Endodermal cell (in vitro differentiated cells): ENCODE data around the gene KCNH4. TPM values are rescaled to one million over a fixed set of nuclear protein-coding genes. Genes with fewer than 3 reads are reported as not detected.

Experiments used
- DNase-seq: peaks from one replicate; pipeline ENCODE4 v3.0.0-alpha.2; 2017
- H3K27ac ChIP-seq: 2 replicates; pipeline ENCODE4 v1.5.1; 2013; ENCODE audit warnings: mild to moderate bottlenecking, low read depth, low read length, moderate library complexity
- H3K27me3 ChIP-seq: 2 replicates; pipeline ENCODE4 v1.6.1; 2013; ENCODE audit warnings: mild to moderate bottlenecking, low read length, moderate library complexity; ENCODE audit not compliant: insufficient read depth, control insufficient read depth, poor library complexity, severe bottlenecking
- H3K36me3 ChIP-seq: 2 replicates; pipeline ENCODE4 v1.7.0; 2013; ENCODE audit warnings: mild to moderate bottlenecking, low read length, moderate library complexity; ENCODE audit not compliant: control insufficient read depth, insufficient read depth
- H3K4me1 ChIP-seq: one replicate; pipeline ENCODE4 v1.7.0; 2013; ENCODE audit warnings: low read length; ENCODE audit not compliant: control insufficient read depth, insufficient read depth
- H3K4me3 ChIP-seq: 2 replicates; pipeline ENCODE4 v1.5.1; 2013; ENCODE audit warnings: mild to moderate bottlenecking, low read length, moderate library complexity
- H3K9ac ChIP-seq: 2 replicates; pipeline ENCODE4 v1.6.1; 2013; ENCODE audit warnings: mild to moderate bottlenecking, low read length, moderate library complexity; ENCODE audit not compliant: poor library complexity, severe bottlenecking; ENCODE audit errors: extremely low read depth
- H3K9me3 ChIP-seq: 2 replicates; pipeline ENCODE4 v1.6.1; 2013; ENCODE audit warnings: mild to moderate bottlenecking, low read length, moderate library complexity; ENCODE audit not compliant: control insufficient read depth
- H3K27ac Mint-ChIP-seq: 2 replicates; pipeline ENCODE4 v1.8.0; 2020; ENCODE audit warnings: mixed read lengths
- H3K27me3 Mint-ChIP-seq: 2 replicates; pipeline ENCODE4 v1.8.0; 2021; ENCODE audit warnings: mild to moderate bottlenecking, mixed read lengths; ENCODE audit not compliant: insufficient read depth
- H3K36me3 Mint-ChIP-seq: 2 replicates; pipeline ENCODE4 v1.8.0; 2020; ENCODE audit warnings: low read depth, mixed read lengths
- H3K4me1 Mint-ChIP-seq: 2 replicates; pipeline ENCODE4 v1.8.0; 2020; ENCODE audit warnings: mixed read lengths
- H3K4me3 Mint-ChIP-seq: 2 replicates; pipeline ENCODE4 v1.8.0; 2020; ENCODE audit warnings: mild to moderate bottlenecking, moderate library complexity, mixed read lengths
- H3K9me3 Mint-ChIP-seq: 2 replicates; pipeline ENCODE4 v1.8.0; 2020; ENCODE audit warnings: mild to moderate bottlenecking, mixed read lengths
- WGBS, 2 experiments: methylation state at CpG; one replicate each; pipeline versions ENCODE4 v1.1.5 to v1.1.7; 2013; ENCODE audit warnings: missing lambda C conversion rate in 2 of 2, mixed read lengths in 1 of 2; ENCODE audit not compliant: insufficient coverage in 1 of 2, insufficient read length in 1 of 2; 5-methylcytosine and 5-hydroxymethylcytosine counted together
- total RNA-seq, 2 donors: library from RNA; stranded (reverse); fragmentation: NEBNext Ultra II Directional in 1 of 2; extraction: Animal tissue kit (Norgen Biotek cat#: 25700) in 1 of 2; gene quantifications; 2 replicates in 1 of 2; 3 replicates in 1 of 2; pipeline ENCODE4 v1.2.1, GENCODE V29; 2021
- TF ChIP-seq, protein P1 (sequence below): fragments of 200-600 bp; sonication (generic); conservative IDR thresholded peaks from 2 replicates; pipeline ENCODE4 v1.5.0; 2021; ENCODE audit warnings: antibody characterized with exemption, mild to moderate bottlenecking

The KCNH4 gene
- total RNA-seq, 2 donors from 2014 or later, result not detected

DNA sequence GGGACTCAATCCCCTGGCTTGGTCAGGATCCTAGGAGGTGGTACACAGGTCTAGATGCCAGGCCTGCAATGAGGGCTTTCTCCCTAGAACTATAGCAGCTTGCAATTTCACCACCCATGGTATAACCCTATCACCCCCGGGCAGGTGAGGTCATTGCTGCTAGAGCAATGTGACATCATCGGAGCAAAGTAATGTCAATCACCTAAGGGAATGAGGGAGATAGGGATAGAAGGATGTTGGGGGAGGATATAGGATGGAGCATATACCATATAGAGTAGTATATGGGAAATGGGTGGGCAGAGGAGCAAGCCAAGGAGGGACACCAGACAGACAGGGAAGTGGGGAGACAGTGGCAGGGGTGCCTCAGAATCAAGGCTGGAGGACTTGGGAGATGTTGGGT, 3.3 kb downstream of the KCNH4 start:
- WGBS, 2 experiments, result 96 to 100% methylated on average over 2 of the region's 2 CpGs
- Mint-ChIP-seq H3K27me3 (peaks cover 54% of the 10 kb centered on the region), H3K9me3 (no peaks in the 10 kb centered on the region)

DNA sequence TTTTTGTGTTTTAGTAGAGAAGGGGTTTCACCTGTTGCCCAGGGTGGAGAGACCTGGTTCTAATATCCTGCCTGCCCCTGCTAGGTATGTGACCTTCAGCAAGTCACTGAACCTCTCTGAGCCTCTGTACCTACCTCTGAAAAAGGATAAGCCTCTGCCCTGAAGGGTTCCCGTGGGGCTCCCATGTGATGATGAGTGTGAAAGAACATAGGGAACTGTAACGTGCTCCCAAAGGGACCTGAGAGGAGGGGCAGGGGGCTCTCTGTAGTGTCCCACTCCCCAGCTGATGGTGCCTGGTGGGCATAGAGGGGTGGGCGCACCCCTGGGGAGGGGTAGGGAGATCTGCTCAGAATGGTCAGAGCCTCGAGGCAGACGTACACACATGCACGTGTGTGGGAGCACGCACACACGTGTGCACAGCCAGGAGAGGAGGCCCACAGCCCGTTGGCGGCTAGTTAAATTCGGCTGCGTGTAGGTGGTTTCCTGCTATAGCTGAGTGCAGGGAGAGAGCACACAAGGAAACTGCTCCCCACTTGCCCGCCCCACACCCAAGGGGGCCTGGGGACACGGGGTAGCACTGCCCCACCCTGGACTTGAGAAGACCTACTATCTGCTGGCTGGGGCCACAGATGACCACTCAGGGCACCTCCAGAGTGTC, 6.7 kb downstream of the KCNH4 start:
- Histone ChIP-seq H3K36me3 (no peaks in the 10 kb centered on the region), H3K4me1 (no peaks in the 10 kb centered on the region), H3K4me3 (no peak overlapping the region), H3K27me3 (peaks cover 13% of the 10 kb centered on the region), H3K9me3 (no peaks in the 10 kb centered on the region), H3K27ac (no peak overlapping the region), H3K9ac (no peak overlapping the region)
- H3K27me3 Mint-ChIP-seq, result peaks cover 25% of the 10 kb centered on the region
- no peaks in the 10 kb centered on the region for H3K9me3 Mint-ChIP-seq
- DNase-seq, result no peak
- no peaks in the 10 kb centered on the region for H3K36me3 Mint-ChIP-seq
- no peaks in the 10 kb centered on the region for H3K4me1 Mint-ChIP-seq
- WGBS, 2 experiments, result 82 to 85% methylated on average over 10 to 14 of the region's 14 CpGs
- TF ChIP-seq, protein P1, sequence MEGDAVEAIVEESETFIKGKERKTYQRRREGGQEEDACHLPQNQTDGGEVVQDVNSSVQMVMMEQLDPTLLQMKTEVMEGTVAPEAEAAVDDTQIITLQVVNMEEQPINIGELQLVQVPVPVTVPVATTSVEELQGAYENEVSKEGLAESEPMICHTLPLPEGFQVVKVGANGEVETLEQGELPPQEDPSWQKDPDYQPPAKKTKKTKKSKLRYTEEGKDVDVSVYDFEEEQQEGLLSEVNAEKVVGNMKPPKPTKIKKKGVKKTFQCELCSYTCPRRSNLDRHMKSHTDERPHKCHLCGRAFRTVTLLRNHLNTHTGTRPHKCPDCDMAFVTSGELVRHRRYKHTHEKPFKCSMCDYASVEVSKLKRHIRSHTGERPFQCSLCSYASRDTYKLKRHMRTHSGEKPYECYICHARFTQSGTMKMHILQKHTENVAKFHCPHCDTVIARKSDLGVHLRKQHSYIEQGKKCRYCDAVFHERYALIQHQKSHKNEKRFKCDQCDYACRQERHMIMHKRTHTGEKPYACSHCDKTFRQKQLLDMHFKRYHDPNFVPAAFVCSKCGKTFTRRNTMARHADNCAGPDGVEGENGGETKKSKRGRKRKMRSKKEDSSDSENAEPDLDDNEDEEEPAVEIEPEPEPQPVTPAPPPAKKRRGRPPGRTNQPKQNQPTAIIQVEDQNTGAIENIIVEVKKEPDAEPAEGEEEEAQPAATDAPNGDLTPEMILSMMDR, result no peak
- H3K27ac Mint-ChIP-seq, result no peak overlapping the region
- no peak overlapping the region for H3K4me3 Mint-ChIP-seq

More for the DNA sequence above, 3.3 kb downstream of the KCNH4 start:
- TF ChIP-seq, protein P1, result no peak
- DNase-seq, result no peak
- peaks cover 48% of the 10 kb centered on the region for H3K27me3 ChIP-seq
- no peak overlapping the region for H3K9ac ChIP-seq
- H3K9me3 ChIP-seq, result no peaks in the 10 kb centered on the region
- peaks cover 4% of the 10 kb centered on the region for H3K4me1 Mint-ChIP-seq
- no peak overlapping the region for H3K4me3 Mint-ChIP-seq
- H3K4me1 ChIP-seq, result no peaks in the 10 kb centered on the region
- no peak overlapping the region for H3K4me3 ChIP-seq
- H3K36me3 ChIP-seq, result no peaks in the 10 kb centered on the region
- H3K27ac Mint-ChIP-seq, result no peak overlapping the region
- no peak overlapping the region for H3K27ac ChIP-seq
- no peaks in the 10 kb centered on the region for H3K36me3 Mint-ChIP-seq

DNA sequence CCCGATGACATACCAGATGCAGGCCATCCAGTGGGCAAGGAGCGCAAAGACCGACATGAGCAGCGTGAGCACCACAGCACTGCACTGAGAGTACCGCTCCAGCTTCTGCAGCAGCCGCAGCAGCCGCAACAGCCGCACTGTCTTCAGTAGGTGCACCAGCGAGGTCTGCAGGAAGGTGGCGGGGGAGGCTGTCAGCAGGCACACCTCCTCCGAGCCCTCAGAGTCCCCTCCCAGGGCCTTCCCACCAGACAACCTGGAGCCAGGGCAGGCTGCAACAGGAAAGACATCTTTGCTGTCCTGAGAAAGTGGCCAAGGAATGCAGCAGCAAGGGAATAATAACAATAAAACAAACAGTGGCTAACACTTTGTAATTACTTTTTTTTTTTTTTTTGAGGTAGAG, 9.1 kb downstream of the KCNH4 start:
- Mint-ChIP-seq H3K4me3 (no peak overlapping the region), H3K27ac (no peak overlapping the region), H3K27me3 (peaks cover 12% of the 10 kb centered on the region), H3K36me3 (no peaks in the 10 kb centered on the region), H3K4me1 (no peaks in the 10 kb centered on the region), H3K9me3 (no peaks in the 10 kb centered on the region)
- Histone ChIP-seq H3K27ac (no peak overlapping the region), H3K9me3 (no peaks in the 10 kb centered on the region), H3K4me1 (no peaks in the 10 kb centered on the region), H3K9ac (no peak overlapping the region), H3K27me3 (no peaks in the 10 kb centered on the region), H3K4me3 (no peak overlapping the region), H3K36me3 (no peaks in the 10 kb centered on the region)
- peak; percentile 75 for DNase-seq
- 69 to 74% methylated on average over 6 to 11 of the region's 11 CpGs for WGBS, 2 experiments
- TF ChIP-seq, protein P1, result peak; percentile 33
